GM12878 (cell line): ENCODE data around the gene PHF23. TPM values are rescaled to one million over a fixed set of nuclear protein-coding genes. Genes with fewer than 3 reads are reported as not detected.

Experiments used
- BHLHE40 ChIP-seq, 2 experiments: fragments of 450-650 bp in 1 of 2; IDR thresholded peaks; 2 replicates each; pipeline ENCODE4 v1.6.1; 2011 to 2017; ENCODE audit warnings: low read depth in 2 of 2, borderline replicate concordance in 1 of 2, improper control_type of control experiment in 1 of 2, low read length in 1 of 2, mild to moderate bottlenecking in 1 of 2
- CEBPZ ChIP-seq: fragments of 150-350 bp; IDR thresholded peaks from 2 replicates; pipeline ENCODE4 v1.6.1; 2016; ENCODE audit warnings: low read depth, low read length
- DPF2 ChIP-seq: fragments of 450-650 bp; IDR thresholded peaks from 2 replicates; pipeline ENCODE4 v1.6.1; 2017; ENCODE audit warnings: mild to moderate bottlenecking
- EGR1 ChIP-seq, 2 experiments: IDR thresholded peaks; 1 replicate in 1 of 2; 2 replicates in 1 of 2; pipeline ENCODE4 v1.6.1; 2011 to 2012; ENCODE audit warnings: low read depth in 2 of 2, low read length in 2 of 2, borderline replicate concordance in 1 of 2, mild to moderate bottlenecking in 1 of 2, moderate library complexity in 1 of 2
- EP300 ChIP-seq, 2 experiments: fragments of 150-350 bp in 1 of 2; IDR thresholded peaks; 2 replicates each; pipeline ENCODE4 v1.6.1; 2011 to 2012; ENCODE audit warnings: low read depth in 2 of 2, low read length in 2 of 2, borderline replicate concordance in 1 of 2, improper control_type of control experiment in 1 of 2, inconsistent platforms in 1 of 2; ENCODE audit not compliant: control insufficient read depth in 1 of 2
- JUND ChIP-seq: IDR thresholded peaks from 2 replicates; pipeline ENCODE4 v1.6.1; 2012; ENCODE audit warnings: low read depth, mild to moderate bottlenecking, low read length, improper control_type of control experiment, moderate library complexity
- RUNX3 ChIP-seq: IDR thresholded peaks from 2 replicates; pipeline ENCODE4 v1.6.1; 2012; ENCODE audit warnings: low read length, inconsistent platforms
- SRF ChIP-seq, 2 experiments: IDR thresholded peaks; 2 replicates each; pipeline ENCODE4 v1.6.1; 2011; ENCODE audit warnings: low read depth in 2 of 2, low read length in 2 of 2, mild to moderate bottlenecking in 1 of 2, moderate library complexity in 1 of 2
- polyA plus RNA-seq, 11 experiments: library from polyadenylated mRNA; depleted of rRNA in 4 of 11; unstranded in 6 of 11; stranded (reverse) in 5 of 11; fragments of >200 nt; fragmentation: Nextera tagmentation in 4 of 11; fragmentation: Illumina TruSeq in 1 of 11; extraction: Ambion mirVana in 4 of 11; extraction: Trizol in 1 of 11; gene quantifications; 1 replicate in 1 of 11; 2 replicates in 10 of 11; pipeline versions ENCODE4 v1.2.1 to v1.2.3, GENCODE V29; 2011 to 2016; ENCODE audit warnings: inconsistent platforms in 2 of 11, missing spikeins in 2 of 11, low read depth in 1 of 11
- total RNA-seq, 4 experiments: library from RNA; depleted of rRNA in 3 of 4; stranded (reverse); fragments of >200 nt in 3 of 4; fragmentation: Illumina TruSeq in 1 of 4; extraction: Trizol in 1 of 4; gene quantifications; 2 replicates each; pipeline versions ENCODE4 v1.2.1 to v1.2.3, GENCODE V29; 2013 to 2021
- TF ChIP-seq, protein P1 (sequence below): fragments of 450-650 bp; IDR thresholded peaks from 2 replicates; pipeline ENCODE4 v1.6.1; 2018; ENCODE audit warnings: mild to moderate bottlenecking, low read depth, moderate library complexity; ENCODE audit not compliant: partially characterized antibody

Gene PHF23
- total and polyA plus RNA-seq, 10 of the 15 experiments (the other 5 are each of a cell fraction or from before 2014, with no cell fraction given): 8.2 to 84.8 (median 32.6) TPM

DNA sequence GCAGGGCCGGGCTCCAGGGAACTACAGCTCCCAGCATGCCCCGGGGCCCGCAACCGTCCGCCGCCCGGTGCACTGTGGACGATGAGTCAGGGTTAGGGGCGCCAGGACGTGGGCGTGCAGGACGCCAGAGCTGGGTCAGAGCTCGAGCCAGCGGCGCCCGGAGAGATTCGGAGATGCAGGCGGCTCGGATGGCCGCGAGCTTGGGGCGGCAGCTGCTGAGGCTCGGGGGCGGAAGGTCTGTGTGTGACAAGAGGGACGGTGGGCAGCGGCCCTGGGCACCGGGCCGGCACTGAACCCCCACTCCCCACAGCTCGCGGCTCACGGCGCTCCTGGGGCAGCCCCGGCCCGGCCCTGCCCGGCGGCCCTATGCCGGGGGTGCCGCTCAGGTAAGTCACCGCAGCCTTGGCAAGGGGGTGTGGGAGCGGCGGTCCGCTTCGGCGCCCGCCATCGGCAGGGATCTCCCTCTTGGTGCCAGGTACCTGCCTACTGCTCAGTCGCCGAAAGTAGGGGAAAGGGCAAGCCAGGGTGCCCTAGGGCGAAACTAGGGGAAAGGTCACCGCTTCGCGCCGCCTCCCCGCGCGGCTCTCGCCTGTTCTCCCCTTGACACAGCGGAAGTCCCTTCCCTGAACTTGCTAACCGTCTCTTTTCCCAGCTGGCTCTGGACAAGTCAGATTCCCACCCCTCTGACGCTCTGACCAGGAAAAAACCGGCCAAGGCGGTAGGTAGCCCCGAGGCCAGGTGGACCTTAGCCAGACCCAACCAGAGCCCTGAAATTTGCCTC is 19.3 kb downstream of the PHF23 start, which contains the start of the genes ACADVL and DLG4 (continued):
- TF ChIP-seq, protein P1, sequence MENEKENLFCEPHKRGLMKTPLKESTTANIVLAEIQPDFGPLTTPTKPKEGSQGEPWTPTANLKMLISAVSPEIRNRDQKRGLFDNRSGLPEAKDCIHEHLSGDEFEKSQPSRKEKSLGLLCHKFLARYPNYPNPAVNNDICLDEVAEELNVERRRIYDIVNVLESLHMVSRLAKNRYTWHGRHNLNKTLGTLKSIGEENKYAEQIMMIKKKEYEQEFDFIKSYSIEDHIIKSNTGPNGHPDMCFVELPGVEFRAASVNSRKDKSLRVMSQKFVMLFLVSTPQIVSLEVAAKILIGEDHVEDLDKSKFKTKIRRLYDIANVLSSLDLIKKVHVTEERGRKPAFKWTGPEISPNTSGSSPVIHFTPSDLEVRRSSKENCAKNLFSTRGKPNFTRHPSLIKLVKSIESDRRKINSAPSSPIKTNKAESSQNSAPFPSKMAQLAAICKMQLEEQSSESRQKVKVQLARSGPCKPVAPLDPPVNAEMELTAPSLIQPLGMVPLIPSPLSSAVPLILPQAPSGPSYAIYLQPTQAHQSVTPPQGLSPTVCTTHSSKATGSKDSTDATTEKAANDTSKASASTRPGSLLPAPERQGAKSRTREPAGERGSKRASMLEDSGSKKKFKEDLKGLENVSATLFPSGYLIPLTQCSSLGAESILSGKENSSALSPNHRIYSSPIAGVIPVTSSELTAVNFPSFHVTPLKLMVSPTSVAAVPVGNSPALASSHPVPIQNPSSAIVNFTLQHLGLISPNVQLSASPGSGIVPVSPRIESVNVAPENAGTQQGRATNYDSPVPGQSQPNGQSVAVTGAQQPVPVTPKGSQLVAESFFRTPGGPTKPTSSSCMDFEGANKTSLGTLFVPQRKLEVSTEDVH: no peak
- peak; percentile 82 for TF ChIP-seq DPF2
- TF ChIP-seq JUND: no peak
- TF ChIP-seq RUNX3: no peak; the same call in 1 of the 2 replicates
- no peak for TF ChIP-seq EP300 (IDR thresholded peaks at IDR 0.05; ENCODE audit: borderline replicate concordance in 1 of 2, control insufficient read depth in 1 of 2, low read depth in 2 of 2, low read length in 2 of 2)
- peak; percentile 55 to 96 for TF ChIP-seq EGR1 (IDR thresholded peaks at IDR 0.05; ENCODE audit: borderline replicate concordance in 1 of 2, low read depth in 2 of 2, low read length in 2 of 2)
- 0 out of 4 replicates have a peak, but pooled peaks of 1 of the 2 experiments have one; percentile 27 for TF ChIP-seq SRF (IDR thresholded peaks at IDR 0.05; ENCODE audit: low read depth in 2 of 2, low read length in 2 of 2)
- no peak for TF ChIP-seq CEBPZ
- TF ChIP-seq BHLHE40 (IDR thresholded peaks at IDR 0.05; ENCODE audit: borderline replicate concordance in 1 of 2, low read depth in 2 of 2, low read length in 1 of 2): peak; percentile 8 to 37; a peak in 1 of 4 replicates
- TF ChIP-seq, all 136 proteins: peak for 29
